ENCODE data around the gene MRPS23. TPM values are rescaled to one million over a fixed set of nuclear protein-coding genes. Genes with fewer than 3 reads are reported as not detected.
A peak's percentile ranks its signal among the peaks of the same experiment; 100 is the strongest.

The MRPS23 gene
- total RNA-seq, 1 experiment from 2014 or later = 83.4 TPM

GRCh38 chr17:57803021-57803420 lies 46.8 kb downstream of the MRPS23 start:
- H3K4me3 ChIP-seq = no peak overlapping the region
- H3K27ac ChIP-seq = no peak overlapping the region
- peaks cover 4% of the 10 kb centered on the region; the same call in 1 of the 2 replicates for H3K9me3 ChIP-seq (replicated peaks)
- H3K36me3 ChIP-seq = no peaks in the 10 kb centered on the region
- peak in 1 of 2 experiments; percentile 22 for DNase-seq (ENCODE audit: low read depth in 1 of 2, low spot score in 2 of 2)
- H3K4me1 ChIP-seq (replicated peaks) = no peaks in the 10 kb centered on the region
- H3K27me3 ChIP-seq (replicated peaks) = peaks cover 10% of the 10 kb centered on the region; the same call in 1 of the 2 replicates

- peaks cover 4% of the 10 kb centered on the region; the same call in 1 of the 2 replicates for H3K9me3 ChIP-seq (replicated peaks)
- peaks cover 11% of the 10 kb centered on the region; the same call in 1 of the 2 replicates for H3K27me3 ChIP-seq (replicated peaks)
- H3K4me1 ChIP-seq (replicated peaks) = no peaks in the 10 kb centered on the region
- no peak overlapping the region for H3K27ac ChIP-seq
- H3K36me3 ChIP-seq = no peaks in the 10 kb centered on the region
- no peak overlapping the region for H3K4me3 ChIP-seq
- DNase-seq (ENCODE audit: low read depth in 1 of 2, low spot score in 2 of 2) = peak in 1 of 2 experiments; percentile 24
These were observed 48.7 kb downstream of the MRPS23 start for GRCh38 chr17:57801044-57801711.

- Histone ChIP-seq H3K9me3 (replicated peaks) (no peaks in the 10 kb centered on the region), H3K27me3 (replicated peaks) (peaks cover 42% of the 10 kb centered on the region), H3K4me1 (replicated peaks) (no peaks in the 10 kb centered on the region), H3K36me3 (no peaks in the 10 kb centered on the region), H3K27ac (no peak overlapping the region), H3K4me3 (no peak overlapping the region)
- no peak for DNase-seq (ENCODE audit: low read depth in 1 of 2, low spot score in 2 of 2)
These were observed 55.0 kb downstream of the MRPS23 start for GRCh38 chr17:57794841-57795240.

GRCh38 chr17:57788725-57789124 lies 61.1 kb downstream of the MRPS23 start:
- H3K4me3 ChIP-seq = no peak overlapping the region
- no peak for DNase-seq (ENCODE audit: low read depth in 1 of 2, low spot score in 2 of 2)
- H3K27ac ChIP-seq = no peak overlapping the region
- no peaks in the 10 kb centered on the region for H3K9me3 ChIP-seq (replicated peaks)
- H3K27me3 ChIP-seq (replicated peaks) = peaks cover 66% of the 10 kb centered on the region
- H3K4me1 ChIP-seq (replicated peaks) = no peaks in the 10 kb centered on the region
- H3K36me3 ChIP-seq = no peaks in the 10 kb centered on the region

DNA sequence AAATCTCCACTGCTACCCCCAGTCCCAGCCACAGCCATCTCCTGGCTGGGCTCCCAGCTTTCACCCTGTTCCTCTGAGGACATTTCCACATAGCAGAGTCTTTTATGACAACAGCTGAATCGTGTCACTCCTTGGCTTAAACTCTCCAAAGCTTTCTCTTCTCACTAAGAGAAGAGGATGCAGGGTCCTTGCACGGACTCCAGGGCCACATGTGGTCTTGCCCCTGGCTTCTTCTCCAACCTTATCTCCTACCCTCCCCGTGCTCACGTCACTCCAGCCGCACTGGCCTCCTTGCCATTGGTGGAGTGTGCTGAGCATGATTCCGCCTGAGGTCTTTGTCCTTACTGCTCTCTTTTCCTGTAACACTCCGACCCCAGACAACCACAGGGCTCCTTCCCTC lies 64.8 kb downstream of the MRPS23 start:
- Histone ChIP-seq H3K27ac (no peak overlapping the region), H3K27me3 (replicated peaks) (peaks cover 43% of the 10 kb centered on the region), H3K9me3 (replicated peaks) (no peaks in the 10 kb centered on the region), H3K4me3 (no peak overlapping the region), H3K4me1 (replicated peaks) (0 out of 2 replicates have a peak, but pooled peaks cover 4% of the 10 kb centered on the region), H3K36me3 (no peaks in the 10 kb centered on the region)
- DNase-seq (ENCODE audit: low read depth in 1 of 2, low spot score in 2 of 2) = no peak

Other genes starting within 250 kb of the MRPS23 start
- gene CCDC182, start 104.7 kb downstream of the MRPS23 start, total RNA-seq (2014; rRNA removed; shearing (Covaris generic)) = not detected in 2 replicates
- gene CUEDC1, start 105.4 kb upstream of the MRPS23 start, total RNA-seq (2014; rRNA removed; shearing (Covaris generic)) = 16.7 and 27.3 TPM in 2 replicates
- 50.7 and 116 TPM in 2 replicates for gene VEZF1, start 138.2 kb upstream of the MRPS23 start, total RNA-seq (2014; rRNA removed; shearing (Covaris generic))
- gene SRSF1, start 157.2 kb upstream of the MRPS23 start, total RNA-seq (2014; rRNA removed; shearing (Covaris generic)) = 535 and 581 TPM in 2 replicates
- gene DYNLL2, start 233.4 kb upstream of the MRPS23 start, total RNA-seq (2014; rRNA removed; shearing (Covaris generic)) = 15.5 and 21.5 TPM in 2 replicates

All from SJSA1 (cell line).